GM12874 (cell line): ENCODE results near the gene TRIO.

Experiments used
- CTCF ChIP-seq: IDR thresholded peaks from 2 replicates; pipeline ENCODE4 v1.5.1; 2011; ENCODE audit warnings: low read depth, mild to moderate bottlenecking, control low read depth, low read length, moderate library complexity; ENCODE audit not compliant: insufficient read depth

The TRIO gene

GRCh38 chr5:14143841-14144585, 871 bp downstream of the TRIO start:
- TF ChIP-seq CTCF, result no peak

GRCh38 chr5:14144586-14145434, 1.7 kb downstream of the TRIO start:
- 0 out of 2 replicates have a peak, but pooled peaks have one; percentile 1 for TF ChIP-seq CTCF

GRCh38 chr5:14145435-14146334, 2.5 kb downstream of the TRIO start:
- no peak for TF ChIP-seq CTCF

GRCh38 chr5:14146725-14147124, 3.6 kb downstream of the TRIO start:
- TF ChIP-seq CTCF, result no peak

- no peak for TF ChIP-seq CTCF
Observed at GRCh38 chr5:14147210-14147609, 4.1 kb downstream of the TRIO start.

GRCh38 chr5:14148483-14148882, 5.3 kb downstream of the TRIO start:
- TF ChIP-seq CTCF, result no peak
